H9 (cell line): ENCODE measurements around the gene VAV1. TPM values are rescaled to one million over a fixed set of nuclear protein-coding genes. Genes with fewer than 3 reads are reported as not detected.

Source experiments
- DNase-seq: peaks from one replicate; pipeline ENCODE4 v3.0.0-alpha.2; 2017
- H2AFZ ChIP-seq: one replicate; pipeline ENCODE4 v1.6.1; 2013; ENCODE audit warnings: mild to moderate bottlenecking, low read length, control low read depth, moderate library complexity
- H2AK5ac ChIP-seq: 2 replicates; pipeline ENCODE4 v1.6.1; 2013; ENCODE audit warnings: low read length, control low read depth, mixed read lengths; ENCODE audit not compliant: insufficient read length
- H2BK120ac ChIP-seq: one replicate; pipeline ENCODE4 v1.6.1; 2013; ENCODE audit warnings: low read depth, mild to moderate bottlenecking, low read length, control low read depth, inconsistent platforms; ENCODE audit not compliant: poor library complexity, severe bottlenecking
- H2BK12ac ChIP-seq: 2 replicates; pipeline ENCODE4 v1.6.1; 2013; ENCODE audit warnings: low read length, control low read depth, mixed read lengths, low read depth; ENCODE audit not compliant: insufficient read length
- H2BK15ac ChIP-seq: 2 replicates; pipeline ENCODE4 v1.6.1; 2013; ENCODE audit warnings: low read depth, low read length, control low read depth
- H2BK20ac ChIP-seq: one replicate; pipeline ENCODE4 v1.6.1; 2013; ENCODE audit warnings: low read depth, mild to moderate bottlenecking, low read length, control low read depth, inconsistent platforms; ENCODE audit not compliant: poor library complexity, severe bottlenecking
- H2BK5ac ChIP-seq: 2 replicates; pipeline ENCODE4 v1.6.1; 2013; ENCODE audit warnings: low read length, control low read depth, mixed read lengths; ENCODE audit not compliant: insufficient read length
- H3K14ac ChIP-seq: 2 replicates; pipeline ENCODE4 v1.6.1; 2013; ENCODE audit warnings: low read length, control low read depth; ENCODE audit not compliant: insufficient read depth
- H3K18ac ChIP-seq: 2 replicates; pipeline ENCODE4 v1.6.1; 2013; ENCODE audit warnings: low read depth, mild to moderate bottlenecking, mixed read lengths, low read length, control low read depth; ENCODE audit not compliant: insufficient read length
- H3K23ac ChIP-seq: 2 replicates; pipeline ENCODE4 v1.6.1; 2013; ENCODE audit warnings: low read length, control low read depth, mixed read lengths, low read depth; ENCODE audit not compliant: insufficient read length
- H3K23me2 ChIP-seq: 2 replicates; pipeline ENCODE4 v1.6.1; 2013; ENCODE audit warnings: low read depth, mild to moderate bottlenecking, mixed read lengths, low read length, control low read depth; ENCODE audit not compliant: insufficient read length, poor library complexity, severe bottlenecking
- H3K27ac ChIP-seq: 2 replicates; pipeline ENCODE4 v1.5.1; 2013; ENCODE audit warnings: low read length, control low read depth, mixed read lengths, low read depth; ENCODE audit not compliant: insufficient read length
- H3K27me3 ChIP-seq: 2 replicates; pipeline ENCODE4 v1.6.1; 2013; ENCODE audit warnings: low read length, control low read depth, inconsistent platforms; ENCODE audit not compliant: insufficient read depth
- H3K4ac ChIP-seq: 2 replicates; pipeline ENCODE4 v1.6.1; 2013; ENCODE audit warnings: low read depth, mild to moderate bottlenecking, control low read depth, inconsistent platforms, low read length, moderate library complexity
- H3K4me1 ChIP-seq: 2 replicates; pipeline ENCODE4 v1.6.1; 2013; ENCODE audit warnings: low read length, control low read depth, inconsistent platforms; ENCODE audit not compliant: insufficient read depth
- H3K4me2 ChIP-seq: 2 replicates; pipeline ENCODE4 v1.6.1; 2013; ENCODE audit warnings: low read length, control low read depth, mixed read lengths; ENCODE audit not compliant: insufficient read length, insufficient read depth
- H3K56ac ChIP-seq: 2 replicates; pipeline ENCODE4 v1.6.1; 2013; ENCODE audit warnings: low read depth, mild to moderate bottlenecking, mixed read lengths, low read length, control low read depth; ENCODE audit not compliant: insufficient read length
- H3K79me1 ChIP-seq: 2 replicates; pipeline ENCODE4 v1.6.1; 2013; ENCODE audit warnings: low read depth, mild to moderate bottlenecking, moderate library complexity, low read length, control low read depth, inconsistent platforms; ENCODE audit not compliant: insufficient read depth, poor library complexity, severe bottlenecking
- H3K79me2 ChIP-seq: 2 replicates; pipeline ENCODE4 v1.6.1; 2013; ENCODE audit warnings: low read length, control low read depth, inconsistent platforms; ENCODE audit not compliant: insufficient read depth
- H3K9ac ChIP-seq: 2 replicates; pipeline ENCODE4 v1.6.1; 2013; ENCODE audit warnings: low read length, control low read depth, mixed read lengths; ENCODE audit not compliant: insufficient read length; ENCODE audit errors: extremely low read depth
- H3K9me3 ChIP-seq: one replicate; pipeline ENCODE4 v1.6.1; 2013; ENCODE audit warnings: low read depth, low read length, inconsistent platforms; ENCODE audit not compliant: control insufficient read depth
- H3T11ph ChIP-seq: one replicate; pipeline ENCODE4 v1.6.1; 2013; ENCODE audit warnings: mild to moderate bottlenecking, low read length, control low read depth, inconsistent platforms
- H4K20me1 ChIP-seq: one replicate; pipeline ENCODE4 v1.6.1; 2013; ENCODE audit not compliant: control insufficient read depth, insufficient read length, insufficient read depth
- H4K5ac ChIP-seq: 2 replicates; pipeline ENCODE4 v1.6.1; 2013; ENCODE audit warnings: low read depth, mild to moderate bottlenecking, mixed read lengths, low read length, control low read depth; ENCODE audit not compliant: insufficient read length
- H4K8ac ChIP-seq: replicated peaks from 2 replicates; pipeline ENCODE4 v1.6.1; 2013; ENCODE audit warnings: low read length, control low read depth, mixed read lengths, low read depth; ENCODE audit not compliant: insufficient read length
- H4K91ac ChIP-seq: 2 replicates; pipeline ENCODE4 v1.6.1; 2013; ENCODE audit warnings: low read depth, mild to moderate bottlenecking, moderate library complexity, mixed read lengths, low read length, control low read depth; ENCODE audit not compliant: insufficient read length
- H3K27ac Mint-ChIP-seq, 3 experiments: 2 replicates in 2 of 3; 3 replicates in 1 of 3; pipeline ENCODE4 v1.8.0; 2020 to 2021; ENCODE audit warnings: mixed read lengths in 3 of 3, mild to moderate bottlenecking in 1 of 3, moderate library complexity in 1 of 3
- H3K27me3 Mint-ChIP-seq: 2 replicates; pipeline ENCODE4 v1.8.0; 2021; ENCODE audit warnings: low read depth, mild to moderate bottlenecking, moderate library complexity, mixed read lengths
- H3K36me3 Mint-ChIP-seq, 3 experiments: 2 replicates in 2 of 3; 3 replicates in 1 of 3; pipeline ENCODE4 v1.8.0; 2020 to 2021; ENCODE audit warnings: low read depth in 3 of 3, mixed read lengths in 3 of 3; ENCODE audit not compliant: insufficient read depth in 1 of 3
- H3K4me1 Mint-ChIP-seq, 2 experiments: 2 replicates each; pipeline ENCODE4 v1.8.0; 2020; ENCODE audit warnings: mixed read lengths in 2 of 2
- H3K4me3 Mint-ChIP-seq, 2 experiments: 2 replicates in 1 of 2; 3 replicates in 1 of 2; pipeline ENCODE4 v1.8.0; 2020 to 2021; ENCODE audit warnings: mild to moderate bottlenecking in 2 of 2, mixed read lengths in 2 of 2, moderate library complexity in 1 of 2
- H3K9me3 Mint-ChIP-seq, 2 experiments: 2 replicates in 1 of 2; 3 replicates in 1 of 2; pipeline ENCODE4 v1.8.0; 2020; ENCODE audit warnings: mild to moderate bottlenecking in 2 of 2, mixed read lengths in 2 of 2, moderate library complexity in 1 of 2
- CTCF ChIP-seq: fragments of 200-600 bp; sonication (generic); conservative IDR thresholded peaks from 3 replicates; pipeline ENCODE4 v1.8.0; 2021; ENCODE audit warnings: antibody characterized with exemption, mild to moderate bottlenecking
- WGBS: extraction: QIAGEN DNeasy Blood & Tissue Kit; methylation state at CpG from one replicate; pipeline ENCODE4 v1.1.7; 2013; ENCODE audit warnings: missing lambda C conversion rate, low lambda C conversion rate, mixed read lengths; ENCODE audit not compliant: insufficient read length; ENCODE audit errors: extremely low coverage; 5-methylcytosine and 5-hydroxymethylcytosine counted together
- total RNA-seq: library from RNA; stranded (reverse); gene quantifications from 2 replicates; pipeline ENCODE4 v1.2.1, GENCODE V29; 2021

The VAV1 gene
- total RNA-seq, 1 experiment from 2014 or later, result 0.90 TPM

GRCh38 chr19:6754653-6755463, 17.6 kb upstream of the VAV1 start:
- Histone ChIP-seq H2BK5ac (no peak overlapping the region), H4K8ac (no peak overlapping the region), H4K20me1 (no peaks in the 10 kb centered on the region), H3K9ac (no peak overlapping the region), H2BK12ac (no peak overlapping the region), H2AFZ (no peak overlapping the region), H3K9me3 (no peaks in the 10 kb centered on the region), H3K79me2 (no peaks in the 10 kb centered on the region), H3K4me1 (no peaks in the 10 kb centered on the region; the same call in 1 of the 2 replicates), H3K23ac (no peak overlapping the region), H3T11ph (no peak overlapping the region), H3K23me2 (peaks cover 4% of the 10 kb centered on the region), H4K91ac (no peak overlapping the region), H3K18ac (no peak overlapping the region), H2BK120ac (no peak overlapping the region), H2BK15ac (no peak overlapping the region), H4K5ac (no peak overlapping the region), H3K27ac (no peak overlapping the region), H3K4me2 (no peak overlapping the region), H3K27me3 (no peaks in the 10 kb centered on the region; the same call in 1 of the 2 replicates), H3K79me1 (no peaks in the 10 kb centered on the region), H2BK20ac (no peak overlapping the region), H3K4ac (no peak overlapping the region), H2AK5ac (no peak overlapping the region), H3K56ac (no peak overlapping the region), H3K14ac (no peak overlapping the region)
- no peak for DNase-seq
- Mint-ChIP-seq H3K9me3 (no peaks in the 10 kb centered on the region), H3K4me1 (peaks cover 5% of the 10 kb centered on the region in 2 experiments; a peak in 2 of 4 replicates), H3K27me3 (no peaks in the 10 kb centered on the region), H3K36me3 (peaks cover 15 to 46% (median 39%) of the 10 kb centered on the region in 3 experiments; a peak in 6 of 7 replicates), H3K4me3 (no peak overlapping the region), H3K27ac (no peak overlapping the region)
- WGBS, result no CpG with 5 or more reads among the region's 23 CpGs
- no peak for TF ChIP-seq CTCF
